GM18868 (cell line): Measurements from ENCODE around the gene KLF3.
"Not testable (repeated sequence)": the region's sequence is repeated elsewhere in the genome, so short reads cannot be mapped to it uniquely, and the experiment has no call there.

Experiments
- ATAC-seq: cut with Tn5 transposase; IDR thresholded peaks from one replicate; pipeline ENCODE4 v1.9.1; 2021; ENCODE audit warnings: mild to moderate bottlenecking, moderate library complexity; ENCODE audit not compliant: unreplicated experiment

The KLF3 gene

DNA sequence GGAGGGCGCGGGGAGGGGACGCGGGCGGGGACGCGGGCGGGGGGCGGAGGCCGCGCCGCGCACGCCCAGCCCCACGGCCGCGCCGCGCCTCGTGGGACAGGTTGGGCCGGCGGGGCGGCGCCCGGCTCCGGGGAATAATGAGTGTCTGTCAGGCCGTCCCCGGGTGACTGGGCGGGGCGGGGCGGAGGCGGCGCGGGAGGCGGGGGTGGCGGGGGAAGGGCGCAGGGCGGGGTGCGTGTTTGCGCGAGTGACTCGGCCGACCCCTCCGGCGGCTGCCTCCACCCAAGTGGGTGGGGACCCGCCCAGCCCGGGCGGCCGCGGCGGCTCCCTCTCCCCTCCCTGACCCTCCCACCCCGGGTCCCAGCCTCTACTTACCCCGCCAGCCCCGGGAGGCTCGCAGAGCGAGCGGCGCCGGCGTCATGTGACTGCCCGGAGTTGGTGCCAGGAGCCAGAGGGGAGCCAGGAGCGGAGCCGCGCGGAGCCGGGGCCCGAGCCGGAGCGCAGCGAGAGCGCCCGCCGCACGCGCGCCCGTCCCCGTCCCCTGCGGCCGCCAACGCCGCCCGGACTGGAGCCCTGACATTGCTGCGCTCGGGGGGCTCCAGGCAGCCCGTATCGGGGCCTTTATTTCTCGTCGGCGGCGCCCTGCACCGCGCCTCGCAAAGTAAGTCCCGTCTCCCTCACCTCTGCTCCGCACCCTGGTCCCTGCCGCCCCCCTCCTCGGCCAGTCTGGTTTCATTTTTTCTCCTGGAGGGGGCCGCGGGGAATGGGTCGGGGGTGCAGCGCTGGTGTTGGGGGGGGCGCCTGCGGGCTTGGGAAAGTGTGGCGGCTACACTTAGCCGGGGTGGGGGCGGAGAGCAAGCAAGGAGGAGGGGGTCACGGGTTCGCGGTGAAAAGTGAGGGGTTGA, at the start of gene KLF3:
TSS of gene KLF3 (plus strand) at position 399 of the 905 bp plus-strand sequence. CDS start 16,427 bp downstream, outside the sequence.
- peak; percentile 73 for ATAC-seq

DNA sequence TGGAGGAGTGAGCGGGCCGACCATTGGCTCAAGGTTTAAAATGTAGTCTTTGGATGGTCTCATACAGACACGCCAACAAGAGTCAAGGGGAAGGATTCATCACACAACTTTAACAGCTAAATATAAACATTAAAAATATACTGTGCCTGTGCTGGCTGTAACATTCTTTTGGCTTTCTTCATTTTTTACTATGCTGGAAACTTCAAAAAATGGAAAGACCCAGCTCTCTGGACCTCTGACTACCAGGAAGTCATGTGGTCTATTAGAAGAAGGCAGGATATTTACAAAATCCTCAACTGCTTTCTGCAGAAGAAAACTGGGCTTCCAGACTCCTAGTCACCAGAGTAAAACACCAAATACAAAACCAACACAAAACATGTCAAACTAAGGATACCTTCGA, 49.8 kb upstream of the KLF3 start:
- ATAC-seq, result no peak

DNA sequence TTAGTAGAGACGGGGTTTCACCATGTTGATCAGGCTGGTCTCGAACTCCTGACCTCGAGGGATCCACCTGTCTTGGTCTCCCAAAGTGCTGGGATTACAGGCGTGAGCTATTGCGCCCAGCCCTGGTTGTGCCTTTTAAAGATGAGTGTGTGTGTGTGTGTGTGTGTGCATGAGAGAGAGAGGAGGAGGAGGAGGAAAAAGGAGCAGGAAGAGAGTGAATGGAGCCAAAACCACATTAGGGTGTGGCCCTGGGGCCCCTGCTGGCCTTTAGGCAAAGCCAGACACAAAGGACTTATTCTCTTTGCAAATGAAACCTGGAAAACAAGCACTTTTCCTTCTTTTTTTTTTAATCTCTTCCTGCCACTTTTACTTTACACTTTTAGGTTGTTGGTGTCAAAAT, 48.2 kb upstream of the KLF3 start:
- ATAC-seq, result no peak

DNA sequence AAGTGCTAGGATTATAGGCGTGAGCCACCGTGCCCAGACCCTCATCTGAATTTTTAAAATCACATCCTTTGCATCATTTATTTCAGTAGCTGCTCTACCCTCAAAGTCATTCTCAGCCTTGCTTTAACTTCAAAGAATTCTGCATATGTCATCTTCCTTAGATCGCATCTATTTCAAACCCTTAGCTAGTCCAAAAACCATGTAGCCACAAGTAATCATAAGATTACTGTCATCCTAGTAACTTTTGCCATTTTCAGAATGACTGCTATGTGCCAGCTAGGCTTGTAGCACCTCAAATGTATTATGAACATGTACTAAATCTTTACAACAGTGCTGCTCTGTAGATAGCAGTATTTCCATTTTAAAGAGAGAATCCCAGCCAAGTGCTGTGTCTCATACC, 45.5 kb upstream of the KLF3 start:
- no peak for ATAC-seq

GRCh38 chr4:38619316-38619715, 44.7 kb upstream of the KLF3 start:
- ATAC-seq, result no peak

DNA sequence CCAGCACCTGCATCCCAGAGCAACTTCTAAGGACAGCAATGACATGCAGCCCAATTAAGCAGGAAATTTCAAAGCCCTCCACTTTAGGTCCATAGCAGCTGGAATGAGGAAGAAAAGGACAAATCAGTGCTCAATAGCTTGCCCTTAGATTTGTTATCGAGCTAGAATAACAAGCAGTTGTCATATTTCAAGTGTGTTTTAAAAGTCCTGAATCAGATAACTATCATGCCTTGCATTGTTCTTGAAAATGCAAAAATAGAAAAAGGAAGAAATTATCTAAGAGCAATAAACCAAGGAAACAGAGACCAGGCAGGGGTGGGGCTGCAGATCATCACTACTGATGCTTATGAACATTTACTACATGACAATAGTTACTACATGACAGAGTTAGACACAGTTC, 43.9 kb upstream of the KLF3 start:
- no peak for ATAC-seq

DNA sequence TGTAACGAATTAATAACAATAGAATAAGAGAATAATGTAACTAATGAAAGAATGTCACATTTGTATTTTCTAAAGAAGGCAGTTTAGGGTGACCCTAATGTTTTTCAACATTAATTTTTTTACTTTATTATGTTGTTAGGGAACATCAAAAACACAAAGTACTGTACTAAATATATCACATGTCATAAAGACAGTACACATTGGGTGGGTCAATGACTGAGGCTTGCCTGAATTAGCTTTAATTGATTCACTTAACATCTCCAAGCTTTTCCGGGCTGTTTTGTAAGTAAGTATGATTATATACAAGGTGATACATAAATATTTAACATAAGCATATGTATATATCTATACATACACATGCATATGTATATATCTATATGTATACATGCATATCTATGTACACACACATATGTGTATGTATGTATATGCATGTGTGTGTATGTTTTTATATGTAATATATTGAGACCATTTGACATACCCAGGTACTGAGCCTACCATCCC, 43.4 kb upstream of the KLF3 start:
- ATAC-seq, result no peak

DNA sequence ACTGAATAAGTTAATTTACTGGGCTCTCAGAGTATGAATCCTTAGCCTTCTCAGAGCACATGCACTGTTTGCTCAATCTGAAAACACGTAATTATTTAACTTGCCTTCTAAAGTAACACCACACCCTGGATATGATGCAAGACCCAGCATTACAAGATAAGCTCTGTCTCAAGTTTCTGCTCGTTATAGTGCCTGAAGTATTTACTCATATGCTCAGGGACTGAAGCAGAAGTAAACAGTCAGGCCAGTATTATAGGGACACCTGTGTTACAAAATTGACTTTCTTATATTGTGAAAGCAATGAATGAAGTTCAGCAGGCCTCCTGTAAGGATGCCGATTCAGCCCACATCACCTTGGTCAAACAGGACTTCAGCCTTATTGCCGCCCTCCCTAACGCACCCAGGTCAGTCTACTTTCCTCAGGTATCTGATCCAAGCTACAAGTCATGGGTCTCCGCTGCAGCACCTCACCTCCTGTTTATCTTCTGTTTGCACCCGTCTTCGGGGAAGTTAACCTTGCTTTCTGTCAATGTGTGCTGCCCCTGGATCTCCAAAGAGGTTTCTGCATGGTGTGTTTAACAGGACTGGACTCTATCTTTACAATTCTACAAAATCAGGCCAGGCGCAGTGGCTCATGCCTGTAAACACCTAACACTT, 42.8 kb upstream of the KLF3 start:
- ATAC-seq, result no peak

GRCh38 chr4:38621831-38622230, 42.2 kb upstream of the KLF3 start:
- ATAC-seq, result no peak

DNA sequence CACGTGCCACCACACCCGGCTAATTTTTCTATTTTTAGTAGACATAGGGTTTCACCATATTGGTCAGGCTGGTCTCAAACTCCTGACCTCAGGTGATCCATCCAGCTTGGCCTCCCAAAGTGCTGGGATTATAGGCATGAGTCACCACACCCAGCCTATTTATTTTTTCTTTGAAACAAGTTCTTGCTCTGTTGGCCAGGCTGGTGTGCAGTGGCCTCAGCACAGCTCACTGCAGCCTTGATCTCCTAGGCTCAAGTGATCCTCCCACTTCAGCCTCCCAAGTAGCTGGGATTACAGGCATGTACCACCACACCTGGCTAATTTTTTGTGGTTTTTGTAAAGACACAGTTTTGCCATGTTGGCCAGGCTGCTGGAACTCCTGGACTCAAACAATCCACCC, 41.7 kb upstream of the KLF3 start:
- ATAC-seq, result not testable (repeated sequence)

- no peak for ATAC-seq
Measured at GRCh38 chr4:38623260-38623659, 40.7 kb upstream of the KLF3 start.

GRCh38 chr4:38624311-38624710, 39.7 kb upstream of the KLF3 start:
- ATAC-seq, result no peak

GRCh38 chr4:38625508-38625907, 38.5 kb upstream of the KLF3 start:
- no peak for ATAC-seq

DNA sequence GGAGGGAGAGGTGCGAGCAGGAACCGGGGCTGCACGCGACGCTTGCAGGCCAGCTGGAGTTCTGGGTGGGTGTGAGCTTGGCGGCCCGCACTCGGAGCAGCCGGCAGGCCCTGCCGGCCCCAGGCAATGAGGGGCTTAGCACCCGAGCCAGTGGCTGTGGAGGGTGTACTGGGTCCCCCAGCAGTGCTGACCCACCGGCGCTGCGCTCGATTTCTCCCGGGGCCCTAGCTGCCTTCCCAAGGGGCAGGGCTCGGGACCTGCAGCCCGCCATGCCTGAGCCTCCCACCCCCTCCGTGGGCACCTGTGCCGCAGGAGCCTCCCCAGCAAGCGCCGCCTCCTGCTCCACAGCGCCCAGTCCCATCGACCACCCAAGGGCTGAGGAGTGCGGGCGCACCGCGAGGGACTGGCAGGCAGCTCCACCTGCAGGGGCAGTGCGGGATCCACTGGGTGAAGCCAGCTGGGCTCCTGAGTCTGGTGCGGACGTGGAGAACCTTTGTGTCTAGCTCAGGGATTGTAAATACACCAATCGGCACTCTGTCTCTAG, 37.0 kb upstream of the KLF3 start:
- not testable (repeated sequence) for ATAC-seq

- ATAC-seq, result no peak
Measured at GRCh38 chr4:38630519-38630918, 33.5 kb upstream of the KLF3 start.

DNA sequence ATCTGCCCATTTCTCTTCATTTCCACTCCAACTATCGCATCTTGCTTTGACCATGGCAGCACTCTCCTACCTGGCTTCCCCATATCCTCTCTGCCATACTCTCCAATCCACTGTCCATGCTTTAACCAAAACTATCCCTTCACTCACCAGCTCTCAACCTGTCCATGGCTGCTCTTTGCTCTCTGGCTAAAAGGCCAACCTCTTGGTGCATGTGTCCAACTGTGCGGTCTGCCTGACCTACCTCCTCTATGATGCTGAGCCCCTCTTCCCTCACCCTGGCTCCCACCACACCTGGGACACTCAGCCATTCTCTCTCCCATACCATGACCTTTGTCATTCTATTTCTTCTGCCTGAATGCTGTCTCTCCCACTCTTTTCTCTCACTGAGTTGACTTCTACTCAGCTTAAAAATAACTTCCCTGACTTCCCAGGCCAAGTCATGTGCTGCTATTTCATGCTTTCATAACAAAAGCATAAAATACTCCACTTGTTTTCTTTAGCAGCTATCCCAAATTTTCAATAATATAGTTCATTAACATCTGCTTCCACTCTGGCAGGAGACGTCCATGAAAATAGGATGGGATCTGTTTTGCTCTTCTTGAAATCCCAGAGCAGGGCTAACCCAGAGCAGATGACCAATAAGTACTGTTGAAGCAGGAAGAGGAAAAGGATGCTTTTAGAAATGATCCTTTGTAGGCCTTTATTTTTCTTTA, 29.8 kb upstream of the KLF3 start:
- ATAC-seq, result no peak

DNA sequence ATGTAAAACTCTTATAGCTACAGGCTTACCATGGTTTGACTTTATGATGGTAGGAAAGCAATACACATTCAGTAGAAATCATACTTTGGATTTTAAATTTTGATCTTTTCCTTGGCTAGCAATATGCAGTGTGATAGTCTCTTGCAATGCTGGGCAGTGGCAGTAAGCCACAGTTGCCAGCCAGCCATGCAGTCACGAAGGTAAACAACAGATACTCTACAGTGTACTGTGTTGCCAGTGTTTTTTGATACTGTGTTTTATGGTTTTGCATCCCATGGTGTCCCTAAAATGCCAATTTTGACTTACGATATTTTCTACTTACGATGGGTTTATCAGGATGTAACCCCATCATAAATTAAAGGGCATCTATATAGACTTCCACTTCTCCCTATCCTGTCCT, 24.8 kb upstream of the KLF3 start:
- ATAC-seq, result no peak

DNA sequence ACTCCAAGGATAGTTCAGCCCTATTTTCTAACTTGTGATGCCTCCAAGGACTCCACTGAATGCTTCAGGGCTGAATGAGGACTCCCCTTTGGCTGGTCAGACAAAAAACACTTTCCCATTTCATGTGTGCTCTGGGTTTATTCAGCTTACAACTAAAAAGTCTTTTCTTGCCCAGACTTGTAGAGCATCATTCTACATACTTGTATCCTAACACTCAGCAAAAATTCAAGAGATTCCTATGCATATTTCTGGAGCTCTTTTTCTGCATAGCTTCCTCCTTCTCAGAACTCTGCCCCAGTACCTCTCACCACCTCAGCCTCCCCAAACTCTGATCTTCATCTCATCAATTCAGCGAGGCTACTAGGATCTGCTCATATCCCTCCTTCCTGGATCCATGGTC, 22.2 kb upstream of the KLF3 start:
- ATAC-seq, result no peak

GRCh38 chr4:38644201-38644600, 19.8 kb upstream of the KLF3 start:
- ATAC-seq, result no peak

GRCh38 chr4:38647101-38647819, 16.7 kb upstream of the KLF3 start:
- no peak for ATAC-seq

DNA sequence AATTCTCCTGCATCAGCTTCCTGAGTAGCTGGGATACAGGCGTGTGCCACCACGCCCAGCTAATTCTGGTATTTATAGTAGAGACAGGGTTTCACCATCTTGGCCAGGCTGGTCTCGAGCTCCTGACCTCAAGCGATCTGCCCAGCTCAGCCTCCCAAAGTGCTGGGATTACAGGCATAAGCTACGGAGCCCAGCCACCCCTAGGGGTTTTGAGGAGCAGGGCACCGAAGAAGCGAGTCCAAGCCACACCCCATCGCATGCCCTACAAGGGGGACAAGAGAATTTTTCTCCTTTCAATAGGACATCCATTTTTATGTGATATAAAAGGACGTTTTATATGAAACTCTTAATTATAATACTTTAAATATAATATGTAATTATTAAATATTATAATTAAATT, 13.9 kb upstream of the KLF3 start:
- no peak for ATAC-seq
